ENCODE results near the gene LCE4A.
"Not testable (repeated sequence)": the region's sequence is repeated elsewhere in the genome, so short reads cannot be mapped to it uniquely, and the experiment has no call there.

LCE4A gene, protein sequence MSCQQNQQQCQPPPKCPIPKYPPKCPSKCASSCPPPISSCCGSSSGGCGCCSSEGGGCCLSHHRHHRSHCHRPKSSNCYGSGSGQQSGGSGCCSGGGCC

GRCh38 chr1:152707860-152708259 lies at the start of gene LCE4A:
Gene LCE4A, plus strand, starts transcription at chr1:152708160. Its CDS starts 916 bp downstream, at chr1:152709076.
- no peak for DNase-seq (ENCODE audit: low read depth)

DNA sequence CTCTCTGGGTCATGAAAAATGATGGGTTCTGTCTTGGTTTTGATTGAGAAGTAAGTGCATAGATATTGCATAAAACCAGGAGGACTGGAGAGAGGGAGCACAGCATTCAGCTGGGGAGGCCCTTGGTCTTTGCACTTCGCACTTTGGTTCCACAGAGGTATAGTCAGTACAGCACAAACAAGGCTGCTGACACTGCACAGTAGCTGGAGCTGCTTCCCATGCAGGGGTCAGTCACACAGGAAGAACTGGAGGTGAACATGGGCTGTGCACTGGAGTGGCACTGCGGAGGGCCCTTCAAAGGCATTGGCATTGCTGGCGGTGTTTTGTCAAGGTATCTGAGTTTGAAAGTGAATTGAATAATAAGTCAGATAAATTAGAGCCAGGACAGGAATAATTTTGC lies 49.3 kb upstream of the LCE4A start:
- DNase-seq (ENCODE audit: low read depth), result no peak

GRCh38 chr1:152663098-152663497 lies 44.9 kb upstream of the LCE4A start, which contains the start of gene LCE2D:
Gene LCE2D, plus strand, starts transcription at chr1:152663380. Its CDS starts 726 bp downstream, at chr1:152664106.
- no peak for DNase-seq (ENCODE audit: low read depth)

GRCh38 chr1:152666171-152666570 lies 41.8 kb upstream of the LCE4A start:
- not testable (repeated sequence) for DNase-seq (ENCODE audit: low read depth)

DNA sequence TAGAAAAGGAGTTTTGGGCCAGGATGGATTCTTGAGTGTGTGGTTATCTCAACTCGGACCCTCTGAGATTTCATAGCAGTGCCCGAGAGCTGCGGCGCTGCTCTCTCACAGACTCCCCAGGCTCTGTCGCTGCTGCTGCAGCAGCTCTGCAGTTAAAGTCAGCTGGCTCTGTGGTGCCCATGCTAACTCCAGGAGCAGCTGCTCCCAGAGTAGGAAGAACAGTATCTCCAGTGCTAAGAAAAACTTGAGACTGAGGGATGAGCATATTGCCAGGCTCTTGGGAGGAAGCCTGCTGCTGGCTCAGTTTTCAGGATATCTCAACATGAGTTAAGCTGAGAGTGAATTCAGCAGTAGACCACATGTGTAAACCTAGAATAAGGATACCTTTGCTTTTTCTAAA lies 40.3 kb upstream of the LCE4A start:
- no peak for DNase-seq (ENCODE audit: low read depth)

DNA sequence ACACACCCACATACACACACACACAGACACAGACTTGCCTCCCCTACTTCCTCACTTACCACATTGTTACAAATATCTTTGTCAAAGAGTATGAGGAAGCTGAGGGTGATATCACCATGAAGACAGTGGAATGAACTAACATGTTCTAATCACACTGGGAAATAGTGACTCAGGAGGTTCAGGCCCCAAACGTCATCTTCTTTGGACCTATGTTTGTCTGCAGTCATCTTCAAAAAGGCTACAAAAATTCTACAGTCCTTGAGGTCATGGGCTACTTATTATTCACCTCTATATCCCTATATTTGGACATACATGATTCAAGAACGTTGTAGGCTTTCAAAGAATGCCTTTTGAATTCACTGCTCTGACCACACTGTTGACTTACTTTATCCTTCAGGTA lies 34.9 kb upstream of the LCE4A start:
- DNase-seq (ENCODE audit: low read depth), result no peak

DNA sequence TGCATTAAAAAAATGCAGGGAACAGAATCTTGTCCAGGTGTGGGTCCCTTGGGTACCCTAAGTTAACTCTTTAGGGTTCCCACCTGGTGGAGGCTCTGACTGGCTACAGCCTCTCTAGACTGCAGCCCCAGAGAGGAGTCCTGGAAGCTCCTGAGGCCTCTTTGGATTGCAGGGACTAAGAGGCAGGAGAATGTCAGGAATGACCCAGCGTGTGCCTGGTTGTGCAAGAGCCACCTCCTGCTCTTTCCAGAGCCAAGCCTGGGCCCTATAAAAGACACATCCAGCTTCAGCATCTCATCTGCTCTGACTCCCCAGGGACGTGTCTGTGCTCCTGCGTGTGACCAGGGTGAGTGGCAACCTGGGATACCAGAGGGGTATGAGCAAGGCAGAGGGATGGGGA lies 33.0 kb upstream of the LCE4A start, which contains the start of gene LCE2C:
Gene LCE2C (plus strand): TSS at position 297 of the 400 bp plus-strand sequence. CDS start 737 bp downstream, outside the sequence.
- not testable (repeated sequence) for DNase-seq (ENCODE audit: low read depth)

DNA sequence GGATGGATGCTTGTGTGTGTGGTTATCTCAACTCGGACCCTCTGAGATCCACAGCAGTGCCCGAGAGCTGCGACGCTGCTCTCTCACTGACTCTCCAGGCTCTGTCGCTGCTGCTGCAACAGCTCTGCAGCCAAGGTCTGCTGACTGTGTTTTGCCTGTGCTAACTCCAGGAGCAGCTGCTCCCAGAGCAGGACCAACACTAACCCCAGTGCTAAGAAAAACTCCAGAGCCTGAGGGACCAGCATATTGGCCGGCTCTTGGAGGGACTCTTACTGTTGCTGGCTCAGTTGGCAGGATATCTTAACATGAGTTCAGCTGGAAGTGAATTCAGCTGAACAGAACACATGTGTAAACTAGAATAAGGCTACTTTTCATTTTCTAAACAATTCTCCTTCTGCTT lies 28.5 kb upstream of the LCE4A start:
- DNase-seq (ENCODE audit: low read depth), result no peak

DNA sequence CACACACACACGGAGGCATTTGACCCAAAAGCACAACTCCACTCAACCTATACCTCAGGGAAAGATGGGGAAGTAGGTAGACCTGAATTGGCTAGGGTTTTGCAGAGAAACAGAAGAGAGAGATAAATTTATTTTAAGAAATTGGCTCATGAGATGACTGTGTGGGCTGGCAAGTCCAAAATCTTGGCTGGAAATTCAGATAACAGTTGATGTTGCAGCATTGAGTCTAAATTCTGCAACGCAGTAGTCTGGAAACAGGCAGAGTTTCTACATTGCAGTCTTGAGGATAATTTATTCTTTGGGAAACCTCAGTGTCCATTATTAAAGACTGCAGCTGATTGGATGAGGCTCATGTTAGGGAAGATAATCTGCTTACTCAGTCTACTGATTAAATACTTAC lies 26.3 kb upstream of the LCE4A start:
- DNase-seq (ENCODE audit: low read depth), result no peak

DNA sequence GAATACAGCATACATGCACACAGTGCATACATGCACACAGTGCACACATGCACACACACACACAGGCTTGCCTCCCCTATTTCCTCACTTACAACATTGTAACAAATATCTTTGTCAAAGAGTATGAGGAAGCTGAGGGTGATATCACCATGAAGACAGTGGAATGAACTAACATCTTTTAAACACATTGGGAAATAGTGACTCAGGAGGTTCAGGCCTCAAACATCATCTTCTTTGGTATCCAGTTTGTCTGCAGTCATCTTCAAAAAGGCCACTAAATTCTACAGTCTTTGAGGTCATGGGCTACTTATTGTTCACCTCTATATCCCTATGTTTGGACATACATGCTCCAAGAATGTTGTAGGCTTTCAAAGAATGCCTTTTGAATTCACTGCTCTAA lies 24.1 kb upstream of the LCE4A start:
- DNase-seq (ENCODE audit: low read depth), result no peak

DNA sequence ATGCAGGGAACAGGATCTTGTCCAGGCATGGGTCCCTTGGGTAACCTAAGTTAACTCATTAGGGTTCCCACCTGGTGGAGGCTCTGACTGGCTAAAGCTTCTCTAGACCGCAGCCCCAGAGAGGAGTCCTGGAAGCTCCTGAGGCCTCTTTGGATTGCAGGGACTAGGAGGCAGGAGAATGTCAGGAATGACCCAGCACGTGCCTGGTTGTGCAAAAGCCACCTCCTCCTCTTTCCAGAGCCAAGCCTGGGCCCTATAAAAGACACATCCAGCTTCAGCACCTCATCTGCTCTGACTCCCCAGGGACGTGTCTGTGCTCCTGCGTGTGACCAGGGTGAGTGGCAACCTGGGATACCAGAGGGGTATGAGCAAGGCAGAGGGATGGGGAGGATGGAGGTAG lies 22.1 kb upstream of the LCE4A start, which contains the start of gene LCE2B:
Gene LCE2B (plus strand): TSS at position 301 of the 400 bp plus-strand sequence. CDS start 721 bp downstream, outside the sequence.
- not testable (repeated sequence) for DNase-seq (ENCODE audit: low read depth)

DNA sequence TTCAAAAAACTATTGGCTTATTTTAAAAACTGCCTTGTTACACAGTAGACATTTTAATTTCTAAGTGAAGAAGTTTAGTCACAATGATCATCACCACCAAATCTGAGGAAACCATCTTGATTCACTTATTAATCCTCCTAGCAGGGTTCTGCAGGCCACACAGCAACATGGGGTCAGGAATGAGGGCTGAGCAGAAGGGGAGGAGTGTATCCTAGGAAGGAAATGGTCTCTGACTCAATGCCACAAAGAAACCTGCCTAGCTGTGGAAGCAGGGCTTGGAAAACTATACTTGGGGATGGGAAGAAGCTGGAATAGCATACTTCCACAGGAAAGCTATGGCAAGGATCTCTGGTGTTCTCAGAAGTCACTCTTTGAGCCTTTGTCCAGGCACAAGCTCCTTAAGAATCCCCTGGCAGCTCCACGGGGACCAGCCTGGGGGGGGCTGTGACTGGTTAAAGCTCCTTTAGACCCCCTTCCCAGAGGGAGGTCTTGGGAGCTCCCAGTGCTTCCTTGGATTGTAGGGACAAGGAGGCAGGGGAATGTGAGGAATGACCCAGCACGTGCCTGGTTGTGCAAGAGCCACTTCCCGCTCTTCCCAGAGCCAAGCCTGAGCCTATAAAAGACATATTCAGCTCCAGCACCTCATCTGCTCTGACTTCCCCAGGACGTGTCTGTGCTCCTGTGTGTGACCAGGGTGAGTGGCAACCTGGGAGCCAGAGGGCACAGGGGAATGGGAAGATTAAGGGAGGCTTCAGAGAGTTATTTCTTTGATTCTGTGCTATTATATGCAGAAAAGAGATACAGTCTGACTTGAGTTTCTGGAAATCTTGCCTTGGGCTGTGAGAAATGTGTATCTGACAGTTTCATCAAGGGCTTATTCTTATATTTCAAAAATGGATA lies 10.0 kb upstream of the LCE4A start, which contains the start of gene LCE2A:
Gene LCE2A (plus strand): TSS at position 645 of the 900 bp plus-strand sequence. CDS start 557 bp downstream, outside the sequence.
- DNase-seq (ENCODE audit: low read depth), result no peak

DNA sequence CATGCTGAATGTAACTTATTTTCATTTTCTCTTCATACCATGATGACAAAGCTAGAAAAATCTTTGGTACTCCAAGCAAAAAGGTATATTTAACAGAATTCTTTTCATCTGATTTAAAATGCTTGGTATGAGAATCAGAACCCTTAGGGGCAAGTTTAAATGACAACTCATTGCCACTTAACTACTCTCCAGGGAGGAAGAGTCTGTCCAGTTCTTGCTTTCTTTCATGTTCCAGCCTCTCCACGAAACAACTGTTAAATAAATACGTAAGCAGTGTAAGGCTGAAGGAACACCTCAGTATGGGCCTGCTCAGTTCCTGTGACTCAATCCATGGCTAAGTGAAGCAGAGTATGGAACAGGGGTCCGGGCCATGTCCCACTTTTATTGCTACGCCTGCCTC lies 8.2 kb upstream of the LCE4A start:
- DNase-seq (ENCODE audit: low read depth), result no peak

GRCh38 chr1:152718238-152718637 lies 10.3 kb downstream of the LCE4A start:
- DNase-seq (ENCODE audit: low read depth), result no peak

- no peak for DNase-seq (ENCODE audit: low read depth)
These were observed 17.3 kb downstream of the LCE4A start for GRCh38 chr1:152725261-152725660.

- no peak for DNase-seq (ENCODE audit: low read depth)
These were observed 21.0 kb downstream of the LCE4A start for GRCh38 chr1:152728986-152729385.

DNA sequence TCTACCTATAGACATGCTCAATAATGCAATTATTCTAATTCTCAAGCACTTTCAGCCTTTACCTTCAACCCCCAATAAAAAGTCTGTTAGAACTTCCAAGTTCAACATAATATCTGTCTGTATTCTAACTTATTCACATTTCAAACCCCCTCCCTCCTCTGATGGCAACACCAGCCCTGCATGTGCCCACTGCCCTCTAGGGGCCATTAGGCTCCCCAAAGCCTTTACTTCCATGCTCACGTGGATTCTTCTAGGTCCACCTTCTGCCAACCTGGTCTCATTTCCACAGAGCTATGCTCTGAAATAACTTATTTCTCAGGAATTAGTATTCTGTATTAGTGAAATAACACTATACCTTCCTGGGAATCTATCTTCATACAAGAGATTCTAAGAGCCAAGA lies 27.7 kb downstream of the LCE4A start:
- DNase-seq (ENCODE audit: low read depth), result no peak

DNA sequence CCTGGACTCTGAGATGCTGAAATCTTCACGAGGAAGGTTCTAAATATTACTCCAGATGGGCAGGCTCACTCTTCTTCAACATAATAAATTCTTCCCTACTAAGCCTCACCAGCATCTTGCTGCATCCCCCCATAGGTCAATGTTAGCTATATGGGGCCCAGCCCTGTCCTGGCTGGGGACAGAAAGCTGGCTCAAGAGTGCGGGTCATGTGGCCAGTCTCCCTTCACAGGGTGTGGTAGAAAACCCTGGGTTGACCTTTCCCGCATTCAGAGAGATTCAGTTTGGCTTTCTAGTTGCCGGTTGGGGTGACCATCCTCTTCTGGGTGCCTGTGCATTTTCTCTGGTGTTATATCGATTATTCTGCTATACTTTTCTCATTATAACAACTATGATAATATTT lies 30.0 kb downstream of the LCE4A start:
- DNase-seq (ENCODE audit: low read depth), result no peak

GRCh38 chr1:152739841-152740240 lies 31.9 kb downstream of the LCE4A start:
- no peak for DNase-seq (ENCODE audit: low read depth)

DNA sequence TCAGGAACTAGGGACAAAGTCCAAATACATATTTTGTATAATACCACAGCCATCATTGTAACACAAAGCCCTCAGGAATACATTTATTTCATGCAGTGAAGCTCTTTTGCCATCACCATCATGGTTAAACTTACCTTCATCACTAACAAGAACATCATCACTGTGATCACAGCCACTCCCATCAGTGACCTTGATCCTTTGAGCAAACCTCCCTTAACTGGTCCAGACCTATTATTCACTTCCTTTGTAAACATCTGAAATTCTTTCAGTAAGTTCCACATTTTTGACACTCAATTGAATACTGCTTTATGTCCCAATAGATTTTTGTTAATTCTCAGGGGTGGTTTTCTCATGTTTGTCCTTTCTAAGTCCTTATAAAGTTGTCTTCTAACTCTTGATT lies 33.7 kb downstream of the LCE4A start:
- no peak for DNase-seq (ENCODE audit: low read depth)

DNA sequence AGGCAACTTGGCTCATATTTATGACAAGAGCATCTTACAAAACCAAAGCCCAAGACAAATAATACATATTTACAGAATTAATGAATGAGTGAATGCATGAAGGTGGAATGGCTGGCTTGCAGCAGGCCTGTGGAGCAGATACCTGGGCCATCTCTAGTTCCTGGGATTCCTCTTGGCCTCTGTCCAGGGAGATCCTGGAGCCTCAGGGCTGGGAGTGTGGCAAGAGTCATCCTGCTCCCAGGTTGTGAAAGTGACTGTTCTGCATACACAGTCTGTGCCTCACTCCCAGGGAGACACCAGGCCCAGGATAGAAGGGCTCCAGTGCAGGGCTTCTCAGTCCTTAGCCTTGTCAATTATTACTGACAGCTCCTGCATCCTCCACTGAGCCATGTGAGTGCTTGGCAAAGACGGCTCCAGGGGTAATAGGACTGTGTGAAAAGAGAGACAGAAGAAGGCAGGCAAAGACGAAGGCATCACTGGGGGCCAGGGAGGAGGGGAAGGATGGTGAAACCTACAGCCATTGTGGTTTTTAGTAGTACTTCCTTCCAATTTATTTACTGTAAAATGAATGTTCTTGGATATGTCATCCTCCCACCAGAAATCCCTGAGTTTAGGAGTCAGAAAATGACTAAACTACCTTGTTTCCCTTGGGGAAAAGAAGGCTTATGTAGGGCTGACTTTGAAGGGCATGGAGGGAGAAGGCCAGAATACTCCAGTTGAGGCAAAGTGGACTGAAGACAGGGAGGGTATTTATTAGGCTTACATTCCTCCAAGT lies 35.6 kb downstream of the LCE4A start:
- no peak for DNase-seq (ENCODE audit: low read depth)

- no peak for DNase-seq (ENCODE audit: low read depth)
These were observed 37.3 kb downstream of the LCE4A start for GRCh38 chr1:152745289-152745704.
